ENCODE measurements around the gene ABHD8.
"Not testable (repeated sequence)": the region's sequence is repeated elsewhere in the genome, so short reads cannot be mapped to it uniquely, and the experiment has no call there.

Gene ABHD8

GRCh38 chr19:17296976-17297375 lies 6.2 kb downstream of the ABHD8 start:
- TF ChIP-seq CTCF (IDR thresholded peaks at IDR 0.05; ENCODE audit: borderline replicate concordance, control extremely low read depth, extremely low read depth, insufficient read depth, missing control alignments): no peak
- in situ Hi-C loops (cut with MboI; ENCODE audit: low sequenced_read_pairs, unreplicated experiment): loop anchor here (10.0 kb wide), 1 partner anchor 88 kb away; no protein-coding TSS in a partner anchor
- DNase-seq (ENCODE audit: low spot score): no peak

DNA sequence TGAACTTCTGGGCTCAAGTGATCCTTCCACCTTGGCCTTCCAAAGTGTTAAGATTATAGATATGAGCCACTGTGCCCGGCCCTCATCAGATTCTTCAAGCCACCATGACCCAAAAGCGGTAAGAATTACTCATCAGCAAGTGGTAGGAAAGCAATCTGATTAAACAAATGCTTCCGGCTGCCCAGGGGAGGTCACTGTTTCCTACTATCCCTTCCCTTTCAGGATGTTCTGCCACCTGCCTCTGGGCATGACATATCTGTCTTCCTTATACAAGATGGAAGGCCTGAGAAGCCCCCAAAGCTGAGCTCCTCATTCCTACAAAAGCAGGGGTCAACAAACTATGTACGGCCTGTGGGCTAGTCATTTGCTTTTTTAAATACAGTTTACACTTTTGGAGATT lies 7.0 kb downstream of the ABHD8 start:
- in situ Hi-C loops (cut with MboI; ENCODE audit: low sequenced_read_pairs, unreplicated experiment): loop anchor here (10.0 kb wide), 1 partner anchor 89 kb away; no protein-coding TSS in a partner anchor
- no peak for TF ChIP-seq CTCF (IDR thresholded peaks at IDR 0.05; ENCODE audit: borderline replicate concordance, control extremely low read depth, extremely low read depth, insufficient read depth, missing control alignments)
- DNase-seq (ENCODE audit: low spot score): no peak

DNA sequence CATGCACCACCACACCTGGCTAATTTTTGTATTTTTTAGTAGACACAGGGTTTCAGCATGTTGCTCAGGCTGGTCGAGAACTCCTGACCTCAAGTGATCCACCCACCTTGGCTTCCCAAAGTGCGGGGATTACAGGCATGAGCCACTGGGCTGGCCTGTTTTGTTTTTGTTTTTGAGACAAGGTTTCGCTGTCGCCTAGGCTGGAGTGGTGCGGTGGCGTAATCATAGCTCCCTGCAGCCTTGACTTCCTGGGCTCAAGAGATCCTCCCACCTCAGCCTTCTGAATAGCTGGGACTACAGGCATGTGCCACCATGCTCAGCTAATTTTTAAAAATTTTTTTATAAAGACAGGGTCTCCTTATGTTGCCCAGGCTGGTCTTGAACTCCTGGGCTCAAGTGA lies 7.7 kb downstream of the ABHD8 start:
- DNase-seq (ENCODE audit: low spot score): not testable (repeated sequence)
- in situ Hi-C loops (cut with MboI; ENCODE audit: low sequenced_read_pairs, unreplicated experiment): loop anchor here (10.0 kb wide), 1 partner anchor 89 kb away; no protein-coding TSS in a partner anchor

DNA sequence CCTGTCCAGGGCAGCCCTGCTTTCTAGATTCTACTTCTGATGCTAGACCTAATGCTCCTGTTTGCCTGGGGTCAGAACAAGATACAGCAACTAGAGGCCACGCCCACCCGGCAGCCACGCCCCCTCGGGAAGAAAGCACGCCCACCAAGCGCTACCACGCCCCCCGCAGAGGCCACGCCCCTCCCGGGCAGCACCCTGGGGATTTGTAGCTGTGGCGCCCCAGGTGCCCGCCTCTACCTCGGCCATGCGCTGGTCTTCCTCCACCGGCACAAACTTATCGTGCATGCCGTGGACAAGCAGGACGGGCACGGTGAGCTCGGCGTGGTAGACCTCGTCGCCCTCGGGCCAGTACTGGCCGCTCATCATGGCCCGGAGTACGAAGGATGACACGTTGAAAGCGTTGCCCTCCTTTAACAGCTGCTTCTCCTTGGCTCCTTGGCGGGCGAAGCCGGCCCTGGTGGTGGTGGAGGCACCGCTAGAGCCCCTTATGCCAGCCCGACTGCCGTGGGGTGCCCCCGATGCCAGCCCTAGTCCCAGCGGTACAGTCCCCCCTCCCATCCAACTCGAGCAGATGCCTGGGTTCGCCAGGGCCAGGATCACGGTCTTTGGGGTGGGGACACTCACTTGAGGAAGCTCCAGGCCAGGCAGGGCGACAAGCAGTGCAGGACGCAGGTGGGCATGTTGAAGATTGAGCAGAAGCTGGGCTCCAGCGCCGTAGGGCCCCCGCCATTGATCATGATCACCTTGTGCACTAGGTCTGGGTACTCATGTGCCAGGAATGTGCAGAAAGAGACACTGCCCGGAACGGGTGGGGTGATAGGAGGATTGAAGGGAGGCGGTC lies 9.0 kb downstream of the ABHD8 start:
- peak; percentile 77 for DNase-seq (ENCODE audit: low spot score)
- in situ Hi-C loops (cut with MboI; ENCODE audit: low sequenced_read_pairs, unreplicated experiment): loop anchor here (10.0 kb wide), 1 partner anchor 91 kb away; no protein-coding TSS in a partner anchor
- TF ChIP-seq CTCF (IDR thresholded peaks at IDR 0.05; ENCODE audit: borderline replicate concordance, control extremely low read depth, extremely low read depth, insufficient read depth, missing control alignments): no peak

DNA sequence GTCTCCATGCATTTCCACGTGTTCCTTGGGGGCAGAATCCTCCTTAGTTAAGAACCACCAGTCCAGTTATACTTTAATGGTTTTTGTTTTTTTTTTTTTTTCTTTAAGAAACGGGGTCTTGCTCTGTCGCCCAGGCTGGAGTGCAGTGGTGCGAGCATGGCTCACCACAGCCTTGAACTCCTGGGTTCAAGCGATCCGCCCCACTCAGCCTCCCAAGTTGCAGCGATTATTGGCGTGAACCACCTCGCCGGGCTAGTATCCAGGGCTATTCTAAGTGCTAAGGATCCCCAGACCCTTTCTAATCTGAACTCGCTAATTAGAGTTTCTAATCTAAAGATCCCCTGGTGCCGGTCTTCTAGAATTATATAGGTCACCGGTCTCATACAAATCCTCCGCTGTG lies 9.6 kb downstream of the ABHD8 start:
- in situ Hi-C loops (cut with MboI; ENCODE audit: low sequenced_read_pairs, unreplicated experiment): loop anchor here (10.0 kb wide), 1 partner anchor 91 kb away; no protein-coding TSS in a partner anchor
- TF ChIP-seq CTCF (IDR thresholded peaks at IDR 0.05; ENCODE audit: borderline replicate concordance, control extremely low read depth, extremely low read depth, insufficient read depth, missing control alignments): no peak
- no peak for DNase-seq (ENCODE audit: low spot score)

DNA sequence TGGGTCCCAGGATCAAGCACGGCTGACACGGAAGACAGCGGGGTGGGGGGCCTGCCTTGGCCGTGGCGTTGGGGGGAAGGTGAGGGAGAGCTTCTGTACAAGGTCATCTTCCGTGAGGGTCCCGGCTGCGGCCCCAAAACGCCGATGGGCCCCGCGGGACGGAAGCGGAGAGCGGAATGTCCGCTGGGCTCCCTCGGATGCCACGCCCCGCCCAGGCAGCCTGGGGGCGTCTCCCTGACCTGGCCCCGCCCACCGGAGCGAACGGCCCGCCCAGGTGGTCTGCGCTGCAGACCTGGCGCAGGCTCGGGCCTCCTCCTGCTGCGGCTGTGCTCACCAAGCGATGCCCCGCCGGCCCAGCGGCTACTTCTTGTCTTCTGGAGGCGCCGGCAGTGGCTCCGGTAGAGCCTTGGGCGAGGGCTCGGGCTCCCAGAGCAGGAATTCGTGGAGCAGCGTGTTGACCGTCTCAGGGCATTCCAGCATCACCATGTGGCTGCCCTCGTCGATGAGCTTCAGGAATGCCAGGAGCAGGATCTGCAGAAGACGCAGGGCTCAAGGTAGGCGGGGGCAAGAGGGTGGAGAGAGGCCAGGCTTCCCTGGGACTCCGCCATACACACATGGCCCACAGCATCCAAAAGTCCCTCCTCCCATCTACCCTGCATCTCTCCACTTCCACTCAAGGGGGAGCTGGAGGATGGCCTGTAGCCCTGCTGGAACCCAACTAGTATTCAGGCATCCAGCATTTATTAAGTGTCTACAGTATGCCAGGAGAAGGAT lies 10.7 kb downstream of the ABHD8 start:
- in situ Hi-C loops (cut with MboI; ENCODE audit: low sequenced_read_pairs, unreplicated experiment): loop anchor here (10.0 kb wide), 1 partner anchor 92 kb away; no protein-coding TSS in a partner anchor

More for the DNA sequence above, 10.7 kb downstream of the ABHD8 start:
- TF ChIP-seq CTCF (IDR thresholded peaks at IDR 0.05; ENCODE audit: borderline replicate concordance, control extremely low read depth, extremely low read depth, insufficient read depth, missing control alignments): peak; percentile 85
- peak; percentile 98 for DNase-seq (ENCODE audit: low spot score)
